H9 (cell line): ENCODE data around the gene INSR. TPM values are rescaled to one million over a fixed set of nuclear protein-coding genes. Genes with fewer than 3 reads are reported as not detected.

Experiments used
- DNase-seq: peaks from one replicate; pipeline ENCODE4 v3.0.0-alpha.2; 2017
- H2AFZ ChIP-seq: one replicate; pipeline ENCODE4 v1.6.1; 2013; ENCODE audit warnings: mild to moderate bottlenecking, low read length, control low read depth, moderate library complexity
- H2AK5ac ChIP-seq: 2 replicates; pipeline ENCODE4 v1.6.1; 2013; ENCODE audit warnings: low read length, control low read depth, mixed read lengths; ENCODE audit not compliant: insufficient read length
- H2BK120ac ChIP-seq: one replicate; pipeline ENCODE4 v1.6.1; 2013; ENCODE audit warnings: low read depth, mild to moderate bottlenecking, low read length, control low read depth, inconsistent platforms; ENCODE audit not compliant: poor library complexity, severe bottlenecking
- H2BK12ac ChIP-seq: 2 replicates; pipeline ENCODE4 v1.6.1; 2013; ENCODE audit warnings: low read length, control low read depth, mixed read lengths, low read depth; ENCODE audit not compliant: insufficient read length
- H2BK15ac ChIP-seq: 2 replicates; pipeline ENCODE4 v1.6.1; 2013; ENCODE audit warnings: low read depth, low read length, control low read depth
- H2BK20ac ChIP-seq: one replicate; pipeline ENCODE4 v1.6.1; 2013; ENCODE audit warnings: low read depth, mild to moderate bottlenecking, low read length, control low read depth, inconsistent platforms; ENCODE audit not compliant: poor library complexity, severe bottlenecking
- H2BK5ac ChIP-seq: 2 replicates; pipeline ENCODE4 v1.6.1; 2013; ENCODE audit warnings: low read length, control low read depth, mixed read lengths; ENCODE audit not compliant: insufficient read length
- H3K14ac ChIP-seq: 2 replicates; pipeline ENCODE4 v1.6.1; 2013; ENCODE audit warnings: low read length, control low read depth; ENCODE audit not compliant: insufficient read depth
- H3K18ac ChIP-seq: 2 replicates; pipeline ENCODE4 v1.6.1; 2013; ENCODE audit warnings: low read depth, mild to moderate bottlenecking, mixed read lengths, low read length, control low read depth; ENCODE audit not compliant: insufficient read length
- H3K23ac ChIP-seq: 2 replicates; pipeline ENCODE4 v1.6.1; 2013; ENCODE audit warnings: low read length, control low read depth, mixed read lengths, low read depth; ENCODE audit not compliant: insufficient read length
- H3K23me2 ChIP-seq: 2 replicates; pipeline ENCODE4 v1.6.1; 2013; ENCODE audit warnings: low read depth, mild to moderate bottlenecking, mixed read lengths, low read length, control low read depth; ENCODE audit not compliant: insufficient read length, poor library complexity, severe bottlenecking
- H3K27ac ChIP-seq: 2 replicates; pipeline ENCODE4 v1.5.1; 2013; ENCODE audit warnings: low read length, control low read depth, mixed read lengths, low read depth; ENCODE audit not compliant: insufficient read length
- H3K27me3 ChIP-seq: 2 replicates; pipeline ENCODE4 v1.6.1; 2013; ENCODE audit warnings: low read length, control low read depth, inconsistent platforms; ENCODE audit not compliant: insufficient read depth
- H3K4ac ChIP-seq: 2 replicates; pipeline ENCODE4 v1.6.1; 2013; ENCODE audit warnings: low read depth, mild to moderate bottlenecking, control low read depth, inconsistent platforms, low read length, moderate library complexity
- H3K4me1 ChIP-seq: 2 replicates; pipeline ENCODE4 v1.6.1; 2013; ENCODE audit warnings: low read length, control low read depth, inconsistent platforms; ENCODE audit not compliant: insufficient read depth
- H3K4me2 ChIP-seq: 2 replicates; pipeline ENCODE4 v1.6.1; 2013; ENCODE audit warnings: low read length, control low read depth, mixed read lengths; ENCODE audit not compliant: insufficient read length, insufficient read depth
- H3K56ac ChIP-seq: 2 replicates; pipeline ENCODE4 v1.6.1; 2013; ENCODE audit warnings: low read depth, mild to moderate bottlenecking, mixed read lengths, low read length, control low read depth; ENCODE audit not compliant: insufficient read length
- H3K79me1 ChIP-seq: 2 replicates; pipeline ENCODE4 v1.6.1; 2013; ENCODE audit warnings: low read depth, mild to moderate bottlenecking, moderate library complexity, low read length, control low read depth, inconsistent platforms; ENCODE audit not compliant: insufficient read depth, poor library complexity, severe bottlenecking
- H3K79me2 ChIP-seq: 2 replicates; pipeline ENCODE4 v1.6.1; 2013; ENCODE audit warnings: low read length, control low read depth, inconsistent platforms; ENCODE audit not compliant: insufficient read depth
- H3K9ac ChIP-seq: 2 replicates; pipeline ENCODE4 v1.6.1; 2013; ENCODE audit warnings: low read length, control low read depth, mixed read lengths; ENCODE audit not compliant: insufficient read length; ENCODE audit errors: extremely low read depth
- H3K9me3 ChIP-seq: one replicate; pipeline ENCODE4 v1.6.1; 2013; ENCODE audit warnings: low read depth, low read length, inconsistent platforms; ENCODE audit not compliant: control insufficient read depth
- H3T11ph ChIP-seq: one replicate; pipeline ENCODE4 v1.6.1; 2013; ENCODE audit warnings: mild to moderate bottlenecking, low read length, control low read depth, inconsistent platforms
- H4K20me1 ChIP-seq: one replicate; pipeline ENCODE4 v1.6.1; 2013; ENCODE audit not compliant: control insufficient read depth, insufficient read length, insufficient read depth
- H4K5ac ChIP-seq: 2 replicates; pipeline ENCODE4 v1.6.1; 2013; ENCODE audit warnings: low read depth, mild to moderate bottlenecking, mixed read lengths, low read length, control low read depth; ENCODE audit not compliant: insufficient read length
- H4K8ac ChIP-seq: replicated peaks from 2 replicates; pipeline ENCODE4 v1.6.1; 2013; ENCODE audit warnings: low read length, control low read depth, mixed read lengths, low read depth; ENCODE audit not compliant: insufficient read length
- H4K91ac ChIP-seq: 2 replicates; pipeline ENCODE4 v1.6.1; 2013; ENCODE audit warnings: low read depth, mild to moderate bottlenecking, moderate library complexity, mixed read lengths, low read length, control low read depth; ENCODE audit not compliant: insufficient read length
- H3K27ac Mint-ChIP-seq, 3 experiments: 2 replicates in 2 of 3; 3 replicates in 1 of 3; pipeline ENCODE4 v1.8.0; 2020 to 2021; ENCODE audit warnings: mixed read lengths in 3 of 3, mild to moderate bottlenecking in 1 of 3, moderate library complexity in 1 of 3
- H3K27me3 Mint-ChIP-seq: 2 replicates; pipeline ENCODE4 v1.8.0; 2021; ENCODE audit warnings: low read depth, mild to moderate bottlenecking, moderate library complexity, mixed read lengths
- H3K36me3 Mint-ChIP-seq, 3 experiments: 2 replicates in 2 of 3; 3 replicates in 1 of 3; pipeline ENCODE4 v1.8.0; 2020 to 2021; ENCODE audit warnings: low read depth in 3 of 3, mixed read lengths in 3 of 3; ENCODE audit not compliant: insufficient read depth in 1 of 3
- H3K4me1 Mint-ChIP-seq, 2 experiments: 2 replicates each; pipeline ENCODE4 v1.8.0; 2020; ENCODE audit warnings: mixed read lengths in 2 of 2
- H3K4me3 Mint-ChIP-seq, 2 experiments: 2 replicates in 1 of 2; 3 replicates in 1 of 2; pipeline ENCODE4 v1.8.0; 2020 to 2021; ENCODE audit warnings: mild to moderate bottlenecking in 2 of 2, mixed read lengths in 2 of 2, moderate library complexity in 1 of 2
- H3K9me3 Mint-ChIP-seq, 2 experiments: 2 replicates in 1 of 2; 3 replicates in 1 of 2; pipeline ENCODE4 v1.8.0; 2020; ENCODE audit warnings: mild to moderate bottlenecking in 2 of 2, mixed read lengths in 2 of 2, moderate library complexity in 1 of 2
- CTCF ChIP-seq: fragments of 200-600 bp; sonication (generic); conservative IDR thresholded peaks from 3 replicates; pipeline ENCODE4 v1.8.0; 2021; ENCODE audit warnings: antibody characterized with exemption, mild to moderate bottlenecking
- WGBS: extraction: QIAGEN DNeasy Blood & Tissue Kit; methylation state at CpG from one replicate; pipeline ENCODE4 v1.1.7; 2013; ENCODE audit warnings: missing lambda C conversion rate, low lambda C conversion rate, mixed read lengths; ENCODE audit not compliant: insufficient read length; ENCODE audit errors: extremely low coverage; 5-methylcytosine and 5-hydroxymethylcytosine counted together
- total RNA-seq: library from RNA; stranded (reverse); gene quantifications from 2 replicates; pipeline ENCODE4 v1.2.1, GENCODE V29; 2021

Gene INSR
- total RNA-seq, 1 experiment from 2014 or later: 39.8 TPM

DNA sequence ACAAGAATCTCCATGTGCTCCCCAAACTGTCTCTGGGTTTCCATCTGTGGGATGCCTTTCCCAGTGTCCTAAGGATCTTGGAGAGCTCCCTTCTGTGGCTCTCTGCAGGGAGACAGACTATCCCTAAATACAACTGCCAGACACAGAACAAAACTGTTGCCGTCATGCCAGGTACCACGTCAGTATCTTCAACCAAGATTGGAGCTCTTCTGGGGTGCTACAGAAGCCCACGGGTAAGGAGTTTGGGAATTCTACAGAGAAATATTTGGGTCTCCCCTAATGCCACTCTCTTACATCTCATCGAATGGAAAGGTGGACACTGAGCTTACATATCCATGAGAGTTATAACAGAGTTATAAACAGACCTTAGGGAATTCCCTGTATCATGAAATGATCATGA is 230.9 kb downstream of the INSR start:
- Histone ChIP-seq H3K4me1 (no peaks in the 10 kb centered on the region), H4K8ac (no peak overlapping the region), H3K18ac (no peak overlapping the region), H4K91ac (no peak overlapping the region), H2BK5ac (no peak overlapping the region), H2BK120ac (no peak overlapping the region), H3K79me2 (no peaks in the 10 kb centered on the region), H2AK5ac (no peak overlapping the region), H3K27ac (no peak overlapping the region), H3K4ac (no peak overlapping the region), H2BK15ac (no peak overlapping the region), H4K5ac (no peak overlapping the region), H2BK12ac (no peak overlapping the region), H3T11ph (no peak overlapping the region), H3K14ac (no peak overlapping the region), H2BK20ac (no peak overlapping the region), H3K23me2 (no peaks in the 10 kb centered on the region), H3K4me2 (no peak overlapping the region), H2AFZ (no peak overlapping the region), H3K9ac (no peak overlapping the region), H3K23ac (no peak overlapping the region), H4K20me1 (no peaks in the 10 kb centered on the region), H3K27me3 (no peaks in the 10 kb centered on the region), H3K9me3 (no peaks in the 10 kb centered on the region), H3K79me1 (no peaks in the 10 kb centered on the region), H3K56ac (no peak overlapping the region)
- H3K4me1 Mint-ChIP-seq: no peaks in the 10 kb centered on the region
- TF ChIP-seq CTCF: no peak
- peaks cover 27 to 42% of the 10 kb centered on the region in 2 experiments for H3K9me3 Mint-ChIP-seq
- H3K27ac Mint-ChIP-seq: no peak overlapping the region
- H3K4me3 Mint-ChIP-seq: no peak overlapping the region
- no peak for DNase-seq
- H3K27me3 Mint-ChIP-seq: no peaks in the 10 kb centered on the region
- H3K36me3 Mint-ChIP-seq: peaks cover 0 to 4% (median 2%) of the 10 kb centered on the region in 3 experiments; a peak in 4 of 7 replicates
- WGBS: no CpG with 5 or more reads among the region's 4 CpGs

Other genes with a start within 250 kb of the INSR start
- not detected in 2 replicates for gene MBD3L2, start 245.1 kb downstream of the INSR start, total RNA-seq
- not detected in 2 replicates for gene MBD3L3, start 235.7 kb downstream of the INSR start, total RNA-seq
- gene ZNF557, start 224.7 kb downstream of the INSR start, total RNA-seq: 10.9 and 12.2 TPM in 2 replicates
- gene ARHGEF18, start 54.5 kb upstream of the INSR start, total RNA-seq: 37.2 and 38.3 TPM in 2 replicates
- 2.4 and 2.8 TPM in 2 replicates for gene PEX11G, start 194.6 kb upstream of the INSR start, total RNA-seq
- gene ZNF358, start 221.7 kb upstream of the INSR start, total RNA-seq: 40.5 and 41.5 TPM in 2 replicates
- gene MCOLN1, start 228.2 kb upstream of the INSR start, total RNA-seq: 15.7 and 18.7 TPM in 2 replicates
- 130 and 135 TPM in 2 replicates for gene PNPLA6, start 241.3 kb upstream of the INSR start, total RNA-seq